Measurements from ENCODE around the gene MIS18BP1. TPM values are rescaled to one million over a fixed set of nuclear protein-coding genes. Genes with fewer than 3 reads are reported as not detected.
A peak's percentile ranks its signal among the peaks of the same experiment; 100 is the strongest.

MIS18BP1 gene
- total RNA-seq, 4 donors from 2014 or later: 10.8 to 20.8 (median 12.7) TPM

DNA sequence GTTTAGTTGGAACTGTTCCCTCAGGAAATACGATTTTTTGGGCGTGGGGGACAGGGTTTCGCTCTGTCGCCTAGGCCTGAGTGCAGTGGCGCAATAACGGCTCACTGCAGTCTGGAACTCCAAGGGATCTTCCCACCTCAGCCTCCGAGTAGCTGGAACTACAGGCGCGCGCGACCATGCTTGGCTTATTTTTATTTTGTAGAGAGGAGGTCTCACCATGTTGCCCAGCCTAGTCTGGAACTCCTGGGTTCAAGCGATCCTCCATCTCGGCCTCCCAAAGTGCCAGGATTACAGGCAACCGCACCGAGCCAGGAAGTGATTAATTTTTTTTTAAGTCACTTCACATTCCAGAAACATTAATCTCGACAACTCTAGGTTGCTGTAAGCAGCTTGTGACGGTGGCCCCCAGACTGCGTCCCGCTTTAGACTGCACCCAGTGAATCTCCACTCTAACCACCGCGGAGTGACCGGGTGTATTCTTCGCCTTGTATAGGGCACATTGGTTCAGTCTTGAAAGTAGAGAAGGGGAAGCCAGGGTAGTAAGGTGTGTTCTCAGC, 830 bp upstream of the MIS18BP1 start:
- intact Hi-C loops (cut with DNase I): loop anchor here (5.0 kb wide), 1 partner anchor 122 kb away; the partner anchor contains the start of gene FKBP3
- Histone ChIP-seq H3K27ac (replicated peaks in 1 of 4) (peak overlapping the region; percentile 86 to 93 (median 91)), H3K36me3 (no peaks in the 10 kb centered on the region)

GRCh38 chr14:45252366-45253069, 484 bp downstream of the MIS18BP1 start:
- Histone ChIP-seq H3K4me3 (peak overlapping the region; percentile 73 to 89 (median 78)), H3K36me3 (no peaks in the 10 kb centered on the region), H3K4me1 (peaks cover 18 to 43% (median 30%) of the 10 kb centered on the region in 4 donors), H3K9me3 (no peaks in the 10 kb centered on the region), H3K27me3 (no peaks in the 10 kb centered on the region), H3K27ac (replicated peaks in 1 of 4) (peak overlapping the region; percentile 86 to 93 (median 91))
- TF ChIP-seq CTCF (IDR thresholded peaks at IDR 0.05): no peak
- no peak for TF ChIP-seq POLR2A (IDR thresholded peaks at IDR 0.05; ENCODE audit: low read depth)
- TF ChIP-seq POLR2AphosphoS5 (IDR thresholded peaks at IDR 0.05): no peak
- no peak for TF ChIP-seq EP300 (IDR thresholded peaks at IDR 0.05)
- 2% methylated on average over 26 of the region's 26 CpGs for WGBS
- intact Hi-C loops (cut with DNase I): loop anchor here (5.0 kb wide), 1 partner anchor 120 kb away; the partner anchor contains the start of gene FKBP3
- no peak for DNase-seq (ENCODE audit: extremely low spot score)

More for the DNA sequence above, 830 bp upstream of the MIS18BP1 start:
- Histone ChIP-seq H3K4me1 (peaks cover 18 to 43% (median 30%) of the 10 kb centered on the region in 4 donors), H3K27me3 (no peaks in the 10 kb centered on the region), H3K4me3 (peak overlapping the region; percentile 73 to 89 (median 78)), H3K9me3 (peaks cover 0 to 13% (median 11%) of the 10 kb centered on the region in 4 donors)
- no peak for TF ChIP-seq POLR2AphosphoS5 (IDR thresholded peaks at IDR 0.05)
- TF ChIP-seq CTCF (IDR thresholded peaks at IDR 0.05): no peak
- no peak for TF ChIP-seq EP300 (IDR thresholded peaks at IDR 0.05)
- no peak for TF ChIP-seq POLR2A (IDR thresholded peaks at IDR 0.05; ENCODE audit: low read depth)
- 63% methylated on average over 20 of the region's 23 CpGs for WGBS
- no peak for DNase-seq (ENCODE audit: extremely low spot score)

DNA sequence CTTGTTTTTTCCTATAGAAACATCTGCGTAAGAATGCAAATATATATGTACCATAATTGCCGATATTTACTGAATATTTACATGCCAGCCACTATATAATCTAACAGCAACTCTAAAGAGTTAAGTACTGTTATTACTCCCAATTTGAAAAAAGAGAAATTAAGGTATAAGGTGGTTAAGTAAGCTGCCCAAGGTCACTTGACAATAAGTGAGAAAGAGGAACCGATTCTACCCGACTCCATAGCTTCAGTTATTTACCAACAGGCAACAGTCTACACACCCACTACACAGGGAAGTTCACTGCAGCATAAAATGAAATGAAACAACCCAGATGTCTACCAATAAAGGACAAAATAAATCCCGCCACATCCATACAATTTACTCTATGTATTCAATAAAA, 1.1 kb downstream of the MIS18BP1 start:
- intact Hi-C loops (cut with DNase I): loop anchor here (5.0 kb wide), 1 partner anchor 120 kb away; the partner anchor contains the start of gene FKBP3
- TF ChIP-seq CTCF (IDR thresholded peaks at IDR 0.05) (no peak), POLR2A (IDR thresholded peaks at IDR 0.05; ENCODE audit: low read depth) (no peak), POLR2AphosphoS5 (IDR thresholded peaks at IDR 0.05) (no peak)
- Histone ChIP-seq H3K36me3 (no peaks in the 10 kb centered on the region), H3K4me1 (peaks cover 18 to 43% (median 30%) of the 10 kb centered on the region in 4 donors), H3K27me3 (no peaks in the 10 kb centered on the region), H3K9me3 (no peaks in the 10 kb centered on the region), H3K4me3 (peak overlapping the region; percentile 73 to 89 (median 78)), H3K27ac (replicated peaks in 1 of 4) (peak overlapping the region in 2 of 4 donors; percentile 86 to 91)
- DNase-seq (ENCODE audit: extremely low spot score): no peak
- 27% methylated on average over 5 of the region's 5 CpGs for WGBS

DNA sequence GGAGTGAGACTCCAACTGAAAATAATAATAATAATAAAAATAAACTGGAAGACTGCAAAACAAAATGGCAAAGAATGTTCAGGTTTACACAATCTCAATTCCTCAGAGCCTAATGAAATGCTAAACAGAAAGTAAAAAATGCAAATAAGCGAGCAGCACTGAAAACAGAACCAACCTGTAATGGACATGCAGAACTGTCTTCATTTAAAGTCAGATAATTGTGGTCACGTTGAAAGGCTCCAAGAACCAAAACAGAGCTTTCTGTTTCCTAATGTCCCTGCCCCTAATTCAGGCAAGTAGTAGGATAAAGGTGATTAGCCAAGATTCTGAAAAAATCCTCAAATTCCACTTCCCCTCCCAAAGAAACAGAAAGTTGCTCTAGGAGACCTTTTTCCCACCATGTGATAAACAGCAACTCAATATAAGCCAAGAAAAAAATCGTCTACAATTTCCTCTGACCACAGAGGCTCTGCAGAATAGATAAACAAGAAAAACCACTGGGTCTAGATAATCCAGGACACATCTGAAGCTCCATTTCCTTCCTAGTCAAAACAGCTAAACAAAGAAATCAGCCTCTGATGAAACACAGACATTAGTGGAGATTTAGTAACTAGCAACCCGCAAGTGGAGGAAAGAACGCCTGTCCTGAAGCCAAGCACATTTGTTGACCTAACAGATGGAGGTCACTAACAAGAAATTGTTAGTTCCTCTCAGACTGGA, 3.0 kb downstream of the MIS18BP1 start:
- Histone ChIP-seq H3K9me3 (no peaks in the 10 kb centered on the region), H3K27ac (replicated peaks in 1 of 4) (peak overlapping the region; percentile 34 to 53 (median 50)), H3K4me3 (peak overlapping the region in 2 of 4 donors; percentile 11 to 17), H3K36me3 (no peaks in the 10 kb centered on the region), H3K27me3 (no peaks in the 10 kb centered on the region), H3K4me1 (peaks cover 18 to 43% (median 30%) of the 10 kb centered on the region in 4 donors)
- TF ChIP-seq POLR2A (IDR thresholded peaks at IDR 0.05; ENCODE audit: low read depth) (no peak), CTCF (IDR thresholded peaks at IDR 0.05) (no peak), EP300 (IDR thresholded peaks at IDR 0.05) (no peak), POLR2AphosphoS5 (IDR thresholded peaks at IDR 0.05) (no peak)
- no peak for DNase-seq (ENCODE audit: extremely low spot score)
- WGBS: 49% methylated on average over 5 of the region's 5 CpGs
- intact Hi-C loops (cut with DNase I): loop anchor here (5.0 to 10.0 kb wide), 2 partner anchors 118 to 285 kb away; partner anchors contain the start of genes FKBP3, KLHL28 and TOGARAM1
